B cell (primary cell): ENCODE measurements around the gene CACNA1D.

ENCODE experiments used
- EZH2 ChIP-seq: IDR thresholded peaks from 2 replicates; pipeline ENCODE4 v1.6.1; 2012; ENCODE audit warnings: borderline replicate concordance, low read depth, mild to moderate bottlenecking, moderate library complexity, low read length; ENCODE audit not compliant: insufficient read depth, poor library complexity, severe bottlenecking
- TF ChIP-seq, protein P1 (sequence below): fragments of 200-600 bp; IDR thresholded peaks from one replicate; pipeline ENCODE4 v1.8.0; 2022; ENCODE audit warnings: antibody characterized with exemption, mild to moderate bottlenecking

DNA sequence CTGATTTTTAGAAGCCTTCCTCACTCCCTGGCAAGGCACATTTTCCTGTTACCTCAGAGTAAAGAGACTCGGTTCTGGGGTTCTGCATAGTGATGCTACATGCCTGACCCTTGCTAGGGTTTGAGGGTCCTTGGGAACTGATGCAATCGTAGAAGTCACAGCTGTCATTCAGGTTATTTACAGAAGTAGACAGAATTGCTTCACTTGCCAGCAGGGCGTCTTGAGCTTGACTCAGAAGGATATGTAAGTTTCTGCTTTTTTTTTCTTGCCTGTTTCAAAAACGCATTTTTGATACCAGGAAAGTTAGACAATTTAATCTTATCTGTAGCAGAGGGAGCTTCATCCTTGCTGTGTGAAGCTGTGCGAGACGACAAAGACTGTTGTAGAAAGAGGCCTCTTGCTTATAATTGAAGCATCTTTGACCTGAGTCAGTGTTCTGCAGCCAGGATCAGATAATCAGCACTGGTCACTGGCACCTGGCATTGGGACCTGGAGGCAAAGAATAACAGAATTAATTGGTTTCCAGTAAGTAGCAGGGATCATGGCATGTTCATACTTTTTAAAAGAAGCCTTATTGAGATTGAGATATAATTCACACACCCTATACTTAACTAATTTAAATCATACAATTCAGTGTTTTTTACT is 24.8 kb downstream of the CACNA1D start:
- TF ChIP-seq, protein P1, sequence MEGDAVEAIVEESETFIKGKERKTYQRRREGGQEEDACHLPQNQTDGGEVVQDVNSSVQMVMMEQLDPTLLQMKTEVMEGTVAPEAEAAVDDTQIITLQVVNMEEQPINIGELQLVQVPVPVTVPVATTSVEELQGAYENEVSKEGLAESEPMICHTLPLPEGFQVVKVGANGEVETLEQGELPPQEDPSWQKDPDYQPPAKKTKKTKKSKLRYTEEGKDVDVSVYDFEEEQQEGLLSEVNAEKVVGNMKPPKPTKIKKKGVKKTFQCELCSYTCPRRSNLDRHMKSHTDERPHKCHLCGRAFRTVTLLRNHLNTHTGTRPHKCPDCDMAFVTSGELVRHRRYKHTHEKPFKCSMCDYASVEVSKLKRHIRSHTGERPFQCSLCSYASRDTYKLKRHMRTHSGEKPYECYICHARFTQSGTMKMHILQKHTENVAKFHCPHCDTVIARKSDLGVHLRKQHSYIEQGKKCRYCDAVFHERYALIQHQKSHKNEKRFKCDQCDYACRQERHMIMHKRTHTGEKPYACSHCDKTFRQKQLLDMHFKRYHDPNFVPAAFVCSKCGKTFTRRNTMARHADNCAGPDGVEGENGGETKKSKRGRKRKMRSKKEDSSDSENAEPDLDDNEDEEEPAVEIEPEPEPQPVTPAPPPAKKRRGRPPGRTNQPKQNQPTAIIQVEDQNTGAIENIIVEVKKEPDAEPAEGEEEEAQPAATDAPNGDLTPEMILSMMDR, result no peak
- no peak for TF ChIP-seq EZH2
